Immature natural killer cell (primary cell): ENCODE data around the gene DMBX1. TPM values are rescaled to one million over a fixed set of nuclear protein-coding genes. Genes with fewer than 3 reads are reported as not detected.

Experiments
- DNase-seq, 3 donors: peaks; one replicate each; pipeline ENCODE4 v3.0.0; 2022; ENCODE audit warnings: mixed read lengths in 1 of 3
- H3K27ac Mint-ChIP-seq, 6 donors: one replicate each; pipeline ENCODE4 v1.8.0; 2020; ENCODE audit warnings: mixed read lengths in 6 of 6, mild to moderate bottlenecking in 5 of 6, inconsistent platforms in 4 of 6, moderate library complexity in 3 of 6
- H3K27me3 Mint-ChIP-seq, 3 donors: one replicate each; pipeline ENCODE4 v1.8.0; 2020 to 2021; ENCODE audit warnings: low read depth in 3 of 3, mild to moderate bottlenecking in 3 of 3, mixed read lengths in 3 of 3, moderate library complexity in 3 of 3, inconsistent platforms in 1 of 3
- H3K36me3 Mint-ChIP-seq, 3 donors: one replicate each; pipeline ENCODE4 v1.8.0; 2020; ENCODE audit warnings: mixed read lengths in 3 of 3, inconsistent platforms in 2 of 3, mild to moderate bottlenecking in 2 of 3
- H3K4me1 Mint-ChIP-seq, 2 donors: one replicate each; pipeline ENCODE4 v1.8.0; 2020; ENCODE audit warnings: inconsistent platforms in 2 of 2, mild to moderate bottlenecking in 2 of 2, mixed read lengths in 2 of 2, moderate library complexity in 1 of 2
- H3K4me3 Mint-ChIP-seq, 5 donors: one replicate each; pipeline ENCODE4 v1.8.0; 2020; ENCODE audit warnings: mild to moderate bottlenecking in 5 of 5, mixed read lengths in 5 of 5, inconsistent platforms in 3 of 5, moderate library complexity in 3 of 5
- H3K9me3 Mint-ChIP-seq, 6 donors: one replicate each; pipeline ENCODE4 v1.8.0; 2020; ENCODE audit warnings: mild to moderate bottlenecking in 6 of 6, mixed read lengths in 6 of 6, inconsistent platforms in 4 of 6, moderate library complexity in 3 of 6
- polyA plus RNA-seq, 3 donors: library from polyadenylated mRNA; unstranded; fragments of 300-500 nt; fragmentation: Illumina TruSeq; gene quantifications; one replicate each; pipeline ENCODE4 v1.2.3, GENCODE V29; 2021

The DMBX1 gene
- polyA plus RNA-seq, 3 donors from 2014 or later: not detected

DNA sequence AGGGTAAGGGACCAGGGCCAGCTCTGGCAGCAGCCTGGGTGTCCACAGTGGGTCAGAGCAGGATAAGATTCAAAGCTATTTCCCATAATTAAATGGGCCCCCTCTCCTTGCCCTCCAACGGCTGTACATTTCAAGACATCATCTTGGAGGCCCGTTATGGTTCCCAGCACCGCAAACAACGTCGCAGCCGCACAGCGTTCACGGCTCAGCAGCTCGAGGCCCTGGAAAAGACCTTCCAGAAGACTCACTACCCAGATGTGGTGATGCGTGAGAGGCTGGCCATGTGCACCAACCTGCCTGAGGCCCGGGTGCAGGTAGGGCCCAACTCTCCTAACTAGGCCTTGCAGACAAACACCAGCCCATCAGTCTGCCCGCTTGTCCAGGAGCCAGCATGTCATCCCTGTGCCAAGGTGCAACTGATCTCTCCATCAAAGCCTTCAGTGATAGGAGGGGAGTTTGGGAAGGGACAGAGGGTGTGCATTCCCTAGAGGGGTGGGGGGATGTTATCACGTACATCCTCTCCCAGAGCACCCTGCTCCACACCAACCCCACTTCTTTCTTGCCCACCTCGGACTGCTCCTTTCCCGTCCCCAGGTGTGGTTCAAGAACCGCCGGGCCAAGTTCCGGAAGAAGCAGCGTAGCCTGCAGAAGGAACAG lies 20.8 kb downstream of the DMBX1 start:
- H3K27ac Mint-ChIP-seq: no peak overlapping the region
- H3K4me3 Mint-ChIP-seq: no peak overlapping the region
- no peaks in the 10 kb centered on the region for H3K9me3 Mint-ChIP-seq
- no peak for DNase-seq
- no peaks in the 10 kb centered on the region for H3K4me1 Mint-ChIP-seq
- H3K27me3 Mint-ChIP-seq: peaks cover 0 to 5% (median 2%) of the 10 kb centered on the region in 3 donors
- H3K36me3 Mint-ChIP-seq: no peaks in the 10 kb centered on the region

GRCh38 chr1:46510998-46511365 lies 21.3 kb downstream of the DMBX1 start:
- no peaks in the 10 kb centered on the region for H3K4me1 Mint-ChIP-seq
- no peaks in the 10 kb centered on the region for H3K9me3 Mint-ChIP-seq
- no peak for DNase-seq
- H3K27ac Mint-ChIP-seq: no peak overlapping the region
- no peaks in the 10 kb centered on the region for H3K36me3 Mint-ChIP-seq
- peaks cover 0 to 5% (median 4%) of the 10 kb centered on the region in 3 donors for H3K27me3 Mint-ChIP-seq
- no peak overlapping the region for H3K4me3 Mint-ChIP-seq

GRCh38 chr1:46512135-46512791 lies 22.6 kb downstream of the DMBX1 start:
- Mint-ChIP-seq H3K36me3 (no peaks in the 10 kb centered on the region), H3K27ac (no peak overlapping the region), H3K9me3 (no peaks in the 10 kb centered on the region), H3K4me1 (no peaks in the 10 kb centered on the region), H3K4me3 (no peak overlapping the region), H3K27me3 (peaks cover 0 to 8% (median 4%) of the 10 kb centered on the region in 3 donors)
- DNase-seq: no peak

GRCh38 chr1:46512792-46513190 lies 23.2 kb downstream of the DMBX1 start:
- Mint-ChIP-seq H3K27me3 (peaks cover 0 to 8% (median 4%) of the 10 kb centered on the region in 3 donors), H3K27ac (no peak overlapping the region), H3K4me1 (no peaks in the 10 kb centered on the region), H3K4me3 (no peak overlapping the region), H3K36me3 (no peaks in the 10 kb centered on the region), H3K9me3 (no peaks in the 10 kb centered on the region)
- no peak for DNase-seq

- Mint-ChIP-seq H3K36me3 (no peaks in the 10 kb centered on the region), H3K9me3 (no peaks in the 10 kb centered on the region), H3K4me1 (no peaks in the 10 kb centered on the region), H3K4me3 (no peak overlapping the region), H3K27me3 (peaks cover 4 to 8% (median 5%) of the 10 kb centered on the region in 3 donors), H3K27ac (no peak overlapping the region)
- DNase-seq: no peak
These were observed 23.9 kb downstream of the DMBX1 start for GRCh38 chr1:46513536-46513935.

GRCh38 chr1:46515576-46515975 lies 25.9 kb downstream of the DMBX1 start:
- Mint-ChIP-seq H3K27me3 (peaks cover 3 to 8% (median 5%) of the 10 kb centered on the region in 3 donors), H3K36me3 (no peaks in the 10 kb centered on the region)

GRCh38 chr1:46516200-46516950 lies 26.7 kb downstream of the DMBX1 start:
- H3K4me1 Mint-ChIP-seq: no peaks in the 10 kb centered on the region
- DNase-seq: no peak
- H3K27me3 Mint-ChIP-seq: peaks cover 5 to 8% (median 5%) of the 10 kb centered on the region in 3 donors
- no peak overlapping the region for H3K27ac Mint-ChIP-seq
- H3K9me3 Mint-ChIP-seq: no peaks in the 10 kb centered on the region
- H3K36me3 Mint-ChIP-seq: no peaks in the 10 kb centered on the region
- H3K4me3 Mint-ChIP-seq: no peak overlapping the region

More at GRCh38 chr1:46515576-46515975, 25.9 kb downstream of the DMBX1 start:
- Mint-ChIP-seq H3K9me3 (no peaks in the 10 kb centered on the region), H3K27ac (no peak overlapping the region), H3K4me1 (no peaks in the 10 kb centered on the region), H3K4me3 (no peak overlapping the region)
- DNase-seq: no peak

DNA sequence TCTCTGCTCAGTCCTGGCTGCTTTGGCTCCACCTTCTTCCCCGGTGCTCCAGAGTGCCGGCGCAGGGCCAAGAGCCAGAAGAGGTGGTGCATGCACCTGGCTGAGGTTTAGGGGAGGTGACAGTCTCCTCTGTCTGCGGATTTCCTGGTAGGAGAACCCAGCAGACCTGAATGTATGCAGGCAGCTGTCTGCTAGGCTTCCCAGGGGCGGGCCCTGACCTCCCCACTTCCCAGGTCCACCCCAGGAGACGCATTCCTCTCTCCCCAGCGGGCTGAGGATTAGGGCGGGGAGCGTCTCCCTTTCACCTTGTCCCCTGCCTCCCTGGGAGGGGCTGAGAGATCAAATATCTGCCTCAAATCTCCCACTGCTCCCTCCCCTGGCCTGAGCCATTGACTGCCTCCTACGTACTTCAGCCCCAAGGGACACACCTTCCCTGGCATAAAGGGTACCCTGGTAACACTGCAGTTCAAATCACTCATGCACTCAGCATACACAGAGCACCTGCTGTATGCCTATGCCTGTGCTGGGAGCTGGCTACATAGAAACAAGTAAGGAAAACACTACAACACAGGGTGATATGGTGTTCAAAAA lies 27.5 kb downstream of the DMBX1 start:
- Mint-ChIP-seq H3K4me3 (no peak overlapping the region), H3K27me3 (peaks cover 5 to 8% (median 5%) of the 10 kb centered on the region in 3 donors), H3K27ac (no peak overlapping the region), H3K4me1 (no peaks in the 10 kb centered on the region), H3K36me3 (no peaks in the 10 kb centered on the region), H3K9me3 (no peaks in the 10 kb centered on the region)
- no peak for DNase-seq

DNA sequence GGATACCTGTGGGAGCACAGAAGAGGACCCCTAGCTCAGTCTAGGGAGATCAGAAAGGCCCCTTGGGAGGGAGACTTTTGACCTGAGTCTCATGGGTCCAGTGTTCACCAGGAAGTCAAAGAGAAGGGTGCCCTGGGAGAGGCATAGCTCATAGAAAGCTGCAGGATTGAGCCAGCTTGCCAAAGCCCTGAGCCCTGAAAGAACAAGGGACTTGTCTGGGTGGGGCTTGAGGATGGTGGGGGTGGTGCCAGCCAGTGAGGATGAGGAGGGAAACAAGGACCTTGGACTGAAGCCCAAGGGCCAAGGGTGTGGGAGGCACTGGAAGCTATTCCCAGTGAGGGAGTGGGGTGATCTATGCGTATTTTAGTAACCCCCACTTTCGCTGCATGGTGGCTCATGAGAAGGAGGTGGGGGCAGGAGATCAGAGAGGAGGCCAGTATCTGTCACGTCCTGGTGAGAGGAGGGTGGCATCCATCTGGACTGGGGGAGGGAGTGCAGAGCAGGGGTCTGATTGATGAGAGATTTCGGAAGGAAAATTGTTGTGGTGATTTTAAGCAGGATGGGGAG lies 28.4 kb downstream of the DMBX1 start:
- H3K4me1 Mint-ChIP-seq: no peaks in the 10 kb centered on the region
- peaks cover 3 to 8% (median 5%) of the 10 kb centered on the region in 3 donors for H3K27me3 Mint-ChIP-seq
- no peak for DNase-seq
- no peaks in the 10 kb centered on the region for H3K36me3 Mint-ChIP-seq
- H3K27ac Mint-ChIP-seq: no peak overlapping the region
- no peak overlapping the region for H3K4me3 Mint-ChIP-seq
- H3K9me3 Mint-ChIP-seq: no peaks in the 10 kb centered on the region

DNA sequence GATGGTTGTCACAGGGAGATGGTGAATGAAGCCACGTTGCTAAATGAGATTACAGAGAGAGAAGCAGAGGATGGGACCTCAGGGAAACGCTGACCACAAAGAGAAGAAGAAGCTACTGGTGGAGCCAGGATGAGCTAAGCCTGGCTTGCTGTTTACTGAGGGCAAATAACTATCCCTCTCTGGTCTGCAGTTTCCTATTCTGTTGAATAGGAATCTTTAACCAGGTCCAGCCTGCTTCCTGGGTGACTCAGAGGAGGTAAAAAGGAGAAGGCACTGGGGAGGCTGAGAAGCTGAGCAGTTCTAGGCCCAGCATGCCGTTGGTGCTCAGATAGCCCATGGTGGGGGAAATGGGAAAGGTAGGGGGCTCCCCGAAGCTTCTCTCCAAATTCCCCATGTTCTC lies 29.6 kb downstream of the DMBX1 start:
- Mint-ChIP-seq H3K27me3 (peaks cover 3 to 8% (median 5%) of the 10 kb centered on the region in 3 donors), H3K9me3 (no peaks in the 10 kb centered on the region)

DNA sequence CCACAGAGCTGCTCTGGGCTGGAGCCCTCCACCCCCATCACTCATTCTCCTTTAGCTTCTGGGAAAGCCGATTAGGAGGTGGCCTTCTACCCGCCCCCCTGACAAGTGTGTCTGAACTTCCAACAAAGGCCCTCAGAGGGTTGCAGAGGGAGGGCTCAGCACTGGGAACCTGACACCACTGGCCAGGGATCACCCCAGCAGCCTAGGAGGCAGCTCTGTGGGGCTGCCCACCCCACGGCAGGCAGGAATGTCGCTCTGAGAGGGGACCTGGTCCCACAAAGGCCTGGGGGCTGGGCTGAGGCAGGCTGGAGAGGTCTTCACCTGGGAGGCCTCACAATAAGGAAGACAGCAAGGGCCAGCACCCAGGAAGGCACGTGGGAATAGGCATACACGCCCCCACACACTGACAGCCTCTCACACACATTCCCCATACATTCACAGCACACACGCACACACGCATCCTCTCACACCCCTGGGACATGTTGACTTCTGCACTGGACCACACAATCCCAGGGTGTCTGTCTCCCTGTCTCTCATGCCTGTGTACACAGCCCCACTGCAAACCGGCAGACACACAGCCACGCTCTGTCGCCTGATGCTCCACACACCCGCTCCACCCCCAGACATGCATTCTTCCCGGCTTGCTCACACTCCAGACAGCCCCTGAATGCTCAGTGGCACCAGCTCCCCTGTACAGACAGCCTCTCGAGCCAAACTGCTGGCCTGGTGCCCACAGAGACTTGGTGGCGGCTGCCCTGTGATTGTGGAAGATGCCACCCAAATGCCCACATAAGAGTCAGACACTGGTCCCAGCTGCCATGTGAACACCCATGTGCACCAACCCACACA lies 30.7 kb downstream of the DMBX1 start:
- DNase-seq: no peak
- H3K27ac Mint-ChIP-seq: no peak overlapping the region
- peaks cover 5 to 6% (median 5%) of the 10 kb centered on the region in 3 donors for H3K27me3 Mint-ChIP-seq
- H3K4me1 Mint-ChIP-seq: no peaks in the 10 kb centered on the region
- no peaks in the 10 kb centered on the region for H3K9me3 Mint-ChIP-seq
- H3K36me3 Mint-ChIP-seq: no peaks in the 10 kb centered on the region
- no peak overlapping the region for H3K4me3 Mint-ChIP-seq

More for the DNA sequence above, 29.6 kb downstream of the DMBX1 start:
- H3K4me3 Mint-ChIP-seq: no peak overlapping the region
- no peaks in the 10 kb centered on the region for H3K36me3 Mint-ChIP-seq
- DNase-seq: no peak
- H3K27ac Mint-ChIP-seq: no peak overlapping the region
- H3K4me1 Mint-ChIP-seq: no peaks in the 10 kb centered on the region

GRCh38 chr1:46521414-46521813 lies 31.8 kb downstream of the DMBX1 start:
- Mint-ChIP-seq H3K9me3 (no peaks in the 10 kb centered on the region), H3K27ac (no peak overlapping the region), H3K4me1 (no peaks in the 10 kb centered on the region), H3K4me3 (no peak overlapping the region), H3K36me3 (no peaks in the 10 kb centered on the region), H3K27me3 (peaks cover 3 to 8% (median 5%) of the 10 kb centered on the region in 3 donors)
- no peak for DNase-seq
